ENCODE data around the gene CYP24A1.

CYP24A1 gene

GRCh38 chr20:54167909-54168872, 5.6 kb downstream of the CYP24A1 start:
- no peak for DNase-seq (ENCODE audit: low read depth)
- no peak overlapping the region for H3K4me3 ChIP-seq (ENCODE audit: low read length)

GRCh38 chr20:54166987-54167662, 6.7 kb downstream of the CYP24A1 start:
- TF ChIP-seq CTCF (conservative IDR thresholded peaks at IDR 0.05; ENCODE audit: low read length) = no peak
- no peak overlapping the region for H3K4me3 ChIP-seq (ENCODE audit: low read length)

More at GRCh38 chr20:54167909-54168872, 5.6 kb downstream of the CYP24A1 start:
- TF ChIP-seq CTCF (conservative IDR thresholded peaks at IDR 0.05; ENCODE audit: low read length) = no peak

GRCh38 chr20:54165803-54166202, 8.0 kb downstream of the CYP24A1 start:
- no peak for TF ChIP-seq CTCF (conservative IDR thresholded peaks at IDR 0.05; ENCODE audit: low read length)
- DNase-seq (ENCODE audit: low read depth) = no peak
- no peak overlapping the region for H3K4me3 ChIP-seq (ENCODE audit: low read length)

More at GRCh38 chr20:54166987-54167662, 6.7 kb downstream of the CYP24A1 start:
- no peak for DNase-seq (ENCODE audit: low read depth)

GRCh38 chr20:54165014-54165413, 8.8 kb downstream of the CYP24A1 start:
- H3K4me3 ChIP-seq (ENCODE audit: low read length) = no peak overlapping the region
- TF ChIP-seq CTCF (conservative IDR thresholded peaks at IDR 0.05; ENCODE audit: low read length) = no peak
- DNase-seq (ENCODE audit: low read depth) = no peak

- no peak for DNase-seq (ENCODE audit: low read depth)
- H3K4me3 ChIP-seq (ENCODE audit: low read length) = no peak overlapping the region
- TF ChIP-seq CTCF (conservative IDR thresholded peaks at IDR 0.05; ENCODE audit: low read length) = no peak
Observed at GRCh38 chr20:54163402-54163801, 10.4 kb downstream of the CYP24A1 start.

GRCh38 chr20:54162378-54163009, 11.3 kb downstream of the CYP24A1 start:
- no peak for DNase-seq (ENCODE audit: low read depth)
- no peak for TF ChIP-seq CTCF (conservative IDR thresholded peaks at IDR 0.05; ENCODE audit: low read length)
- no peak overlapping the region for H3K4me3 ChIP-seq (ENCODE audit: low read length)
